NB4 (cell line): Measurements from ENCODE around the gene PLOD2.

Source experiments
- DNase-seq: peaks from one replicate; pipeline ENCODE4 v3.0.0; 2010; ENCODE audit warnings: low read depth
- H3K4me3 ChIP-seq: one replicate; pipeline ENCODE4 v1.5.1; 2011; ENCODE audit warnings: mild to moderate bottlenecking, low read depth, low read length, moderate library complexity
- MYC ChIP-seq: IDR thresholded peaks from 2 replicates; pipeline ENCODE4 v1.6.1; 2011; ENCODE audit warnings: low read depth, low read length
- POLR2A ChIP-seq: IDR thresholded peaks from 2 replicates; pipeline ENCODE4 v1.6.1; 2011; ENCODE audit warnings: mild to moderate bottlenecking; ENCODE audit not compliant: insufficient read length; ENCODE audit errors: extremely low read depth
- TF ChIP-seq, protein P1 (sequence below): IDR thresholded peaks from 2 replicates; pipeline ENCODE4 v1.6.1; 2011; ENCODE audit warnings: low read depth, low read length
- TF ChIP-seq, protein P2 (sequence below): IDR thresholded peaks from one replicate; pipeline ENCODE4 v1.5.1; 2012; ENCODE audit warnings: low read depth, low read length

The PLOD2 gene

DNA sequence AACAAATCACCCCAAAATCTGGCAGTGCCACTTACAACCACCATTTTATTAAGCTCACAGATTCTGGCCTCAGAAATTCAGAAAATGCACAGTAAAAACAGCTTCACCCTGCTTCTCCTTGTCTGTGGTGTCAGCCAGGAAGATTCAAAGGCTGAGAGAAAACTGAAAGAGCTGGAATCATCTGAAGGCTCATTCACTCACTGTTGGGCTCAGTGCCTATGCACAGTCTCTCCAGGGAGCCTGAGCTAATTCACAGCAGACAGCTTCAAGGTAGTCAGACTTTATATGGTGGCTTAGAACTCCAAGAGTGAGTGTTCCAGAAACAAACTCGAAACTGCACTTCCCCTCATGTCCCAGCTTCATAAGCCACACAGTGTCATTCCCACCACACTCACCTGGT lies 16.5 kb upstream of the PLOD2 start:
- DNase-seq: no peak
- TF ChIP-seq, protein P1, sequence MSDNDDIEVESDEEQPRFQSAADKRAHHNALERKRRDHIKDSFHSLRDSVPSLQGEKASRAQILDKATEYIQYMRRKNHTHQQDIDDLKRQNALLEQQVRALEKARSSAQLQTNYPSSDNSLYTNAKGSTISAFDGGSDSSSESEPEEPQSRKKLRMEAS: no peak
- no peak for TF ChIP-seq POLR2A
- TF ChIP-seq, protein P2, sequence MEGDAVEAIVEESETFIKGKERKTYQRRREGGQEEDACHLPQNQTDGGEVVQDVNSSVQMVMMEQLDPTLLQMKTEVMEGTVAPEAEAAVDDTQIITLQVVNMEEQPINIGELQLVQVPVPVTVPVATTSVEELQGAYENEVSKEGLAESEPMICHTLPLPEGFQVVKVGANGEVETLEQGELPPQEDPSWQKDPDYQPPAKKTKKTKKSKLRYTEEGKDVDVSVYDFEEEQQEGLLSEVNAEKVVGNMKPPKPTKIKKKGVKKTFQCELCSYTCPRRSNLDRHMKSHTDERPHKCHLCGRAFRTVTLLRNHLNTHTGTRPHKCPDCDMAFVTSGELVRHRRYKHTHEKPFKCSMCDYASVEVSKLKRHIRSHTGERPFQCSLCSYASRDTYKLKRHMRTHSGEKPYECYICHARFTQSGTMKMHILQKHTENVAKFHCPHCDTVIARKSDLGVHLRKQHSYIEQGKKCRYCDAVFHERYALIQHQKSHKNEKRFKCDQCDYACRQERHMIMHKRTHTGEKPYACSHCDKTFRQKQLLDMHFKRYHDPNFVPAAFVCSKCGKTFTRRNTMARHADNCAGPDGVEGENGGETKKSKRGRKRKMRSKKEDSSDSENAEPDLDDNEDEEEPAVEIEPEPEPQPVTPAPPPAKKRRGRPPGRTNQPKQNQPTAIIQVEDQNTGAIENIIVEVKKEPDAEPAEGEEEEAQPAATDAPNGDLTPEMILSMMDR: no peak
- TF ChIP-seq MYC: no peak
- no peak overlapping the region for H3K4me3 ChIP-seq

DNA sequence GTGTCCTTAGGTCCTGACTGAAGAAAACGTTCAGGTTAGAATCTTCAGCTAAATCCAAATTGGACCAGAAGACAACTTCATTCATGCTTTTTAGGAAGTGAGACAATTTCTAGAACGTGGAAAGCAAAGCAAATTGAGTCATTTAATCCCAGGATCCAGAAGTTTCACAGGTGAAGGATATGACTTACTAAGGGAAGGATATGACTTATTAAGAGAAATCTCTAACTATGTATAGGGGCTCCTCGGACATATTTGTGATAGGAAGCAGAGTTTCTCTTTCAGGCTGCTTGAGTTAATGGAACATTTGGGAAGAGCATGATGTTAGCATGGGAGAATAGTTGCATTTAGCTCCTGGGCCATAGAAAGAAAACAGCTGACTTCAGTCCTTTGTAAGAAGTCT lies 16.1 kb upstream of the PLOD2 start:
- H3K4me3 ChIP-seq: no peak overlapping the region
- DNase-seq: no peak
- TF ChIP-seq MYC (no peak), POLR2A (no peak)
- TF ChIP-seq, protein P1: no peak
- TF ChIP-seq, protein P2: no peak

DNA sequence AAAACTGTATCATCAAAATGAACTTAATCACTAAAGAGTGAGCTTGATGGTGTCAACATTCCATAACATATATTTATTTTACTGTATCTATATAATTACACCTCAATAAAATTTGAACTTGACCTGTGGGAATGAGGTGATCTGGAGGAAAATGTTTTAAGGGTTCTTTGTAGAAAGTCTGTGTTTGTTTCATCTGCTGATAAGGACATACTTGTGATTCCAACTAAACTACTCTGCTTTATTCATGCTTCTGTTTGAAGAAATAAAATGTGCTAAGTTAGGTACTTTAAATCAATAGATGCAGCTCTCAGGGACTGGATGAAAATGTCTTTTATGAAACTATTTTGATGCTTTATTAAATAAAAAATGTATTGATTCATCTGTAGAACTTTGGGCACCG lies 11.6 kb upstream of the PLOD2 start:
- TF ChIP-seq POLR2A (no peak), MYC (no peak)
- TF ChIP-seq, protein P1: no peak
- TF ChIP-seq, protein P2: no peak
- DNase-seq: no peak
- no peak overlapping the region for H3K4me3 ChIP-seq

DNA sequence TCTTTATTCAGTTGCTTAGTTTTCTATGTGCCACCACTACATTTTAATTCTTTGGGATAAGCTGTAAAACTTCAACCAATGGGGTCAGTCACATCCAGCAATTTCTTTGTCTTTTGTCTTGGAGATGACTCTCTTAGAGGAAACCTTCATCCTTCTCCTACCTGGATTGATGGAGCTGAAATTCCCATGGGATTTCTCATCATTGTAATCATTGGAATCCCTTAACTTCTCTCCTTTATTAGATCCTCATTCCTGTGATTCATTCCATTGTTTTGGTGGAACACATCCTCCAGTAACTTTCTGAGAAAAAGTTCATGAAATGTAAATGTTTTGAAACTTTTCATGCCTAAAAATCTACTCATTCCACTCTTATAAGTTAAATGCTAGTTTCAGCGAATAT lies 9.6 kb upstream of the PLOD2 start:
- TF ChIP-seq, protein P1: no peak
- no peak overlapping the region for H3K4me3 ChIP-seq
- no peak for DNase-seq

DNA sequence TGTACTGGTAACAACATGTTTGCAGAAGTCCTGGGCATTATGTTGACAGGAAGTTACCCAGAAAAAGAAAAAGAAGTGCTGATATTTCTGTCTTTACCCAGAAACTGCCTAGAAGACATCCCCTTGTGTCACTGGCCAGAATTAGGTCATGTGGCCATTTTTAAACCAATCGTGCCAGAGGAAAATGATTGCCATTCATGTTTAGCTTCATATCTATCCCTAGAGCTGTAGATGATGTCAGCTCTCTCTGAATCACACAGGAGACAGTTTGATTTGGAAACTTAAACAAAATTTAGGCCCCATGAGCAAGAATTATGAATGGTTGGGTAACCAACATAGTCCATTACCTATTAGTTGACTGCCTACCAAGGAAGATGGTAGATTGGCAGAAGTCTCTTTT lies 8.9 kb upstream of the PLOD2 start:
- DNase-seq: no peak
- no peak overlapping the region for H3K4me3 ChIP-seq
- TF ChIP-seq, protein P1: no peak
- no peak for TF ChIP-seq MYC
- no peak for TF ChIP-seq POLR2A
- TF ChIP-seq, protein P2: no peak

DNA sequence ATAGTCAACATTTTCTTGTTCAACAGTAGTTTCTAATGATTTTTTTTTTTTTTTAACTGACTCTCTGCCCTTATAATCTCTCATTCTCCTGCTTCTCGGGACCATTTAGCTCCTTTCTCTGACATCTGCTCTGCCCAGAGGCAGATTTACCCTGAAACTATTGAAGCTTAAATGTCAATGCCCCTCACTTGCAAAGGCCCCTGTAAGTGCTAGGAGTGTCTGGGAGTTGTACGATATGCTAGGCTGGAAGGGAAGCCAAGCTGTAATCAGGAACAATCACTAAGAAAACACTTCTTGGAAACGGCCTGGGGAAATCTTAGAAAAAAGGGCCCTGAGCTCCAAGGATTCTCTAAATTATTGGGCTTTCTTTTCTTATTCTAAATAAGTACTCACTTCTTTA lies 5.8 kb upstream of the PLOD2 start:
- H3K4me3 ChIP-seq: no peak overlapping the region
- no peak for TF ChIP-seq MYC
- TF ChIP-seq POLR2A: no peak
- TF ChIP-seq, protein P2: no peak
- DNase-seq: no peak
